GM19240 (cell line): ENCODE data around the gene ADRB1.
A peak's percentile ranks its signal among the peaks of the same experiment; 100 is the strongest.

Experiments
- DNase-seq: peaks from one replicate; pipeline ENCODE4 v3.0.0; 2011; ENCODE audit warnings: low spot score; ENCODE audit not compliant: insufficient read length

ADRB1 gene

GRCh38 chr10:114026189-114027040 is 17.3 kb upstream of the ADRB1 start:
- DNase-seq, result no peak

GRCh38 chr10:114027041-114027394 is 16.6 kb upstream of the ADRB1 start:
- DNase-seq, result no peak

GRCh38 chr10:114027951-114028350 is 15.7 kb upstream of the ADRB1 start:
- no peak for DNase-seq

- no peak for DNase-seq
Measured at GRCh38 chr10:114028425-114028824, 15.2 kb upstream of the ADRB1 start.

GRCh38 chr10:114029655-114030054 is 14.0 kb upstream of the ADRB1 start:
- no peak for DNase-seq

- DNase-seq, result no peak
Measured at GRCh38 chr10:114030140-114030539, 13.5 kb upstream of the ADRB1 start.

- no peak for DNase-seq
Measured at GRCh38 chr10:114031073-114031972, 12.3 kb upstream of the ADRB1 start.

- DNase-seq, result no peak
Measured at GRCh38 chr10:114033566-114033965, 10.1 kb upstream of the ADRB1 start.

GRCh38 chr10:114034923-114035645 is 8.6 kb upstream of the ADRB1 start:
- no peak for DNase-seq

GRCh38 chr10:114035791-114036190 is 7.9 kb upstream of the ADRB1 start:
- no peak for DNase-seq

GRCh38 chr10:114038819-114039218 is 4.8 kb upstream of the ADRB1 start:
- DNase-seq, result no peak

- DNase-seq, result no peak
Measured at GRCh38 chr10:114041166-114041565, 2.5 kb upstream of the ADRB1 start.

GRCh38 chr10:114042895-114043531 is 653 bp upstream of the ADRB1 start:
- peak; percentile 51 for DNase-seq

GRCh38 chr10:114044247-114045135 is 825 bp downstream of the ADRB1 start:
- DNase-seq, result no peak

- no peak for DNase-seq
Measured at GRCh38 chr10:114045136-114046086, 1.7 kb downstream of the ADRB1 start.

- DNase-seq, result no peak
Measured at GRCh38 chr10:114046087-114046458, 2.4 kb downstream of the ADRB1 start.

GRCh38 chr10:114048472-114048871 is 4.8 kb downstream of the ADRB1 start:
- no peak for DNase-seq

- DNase-seq, result no peak
Measured at GRCh38 chr10:114051714-114052113, 8.0 kb downstream of the ADRB1 start.

GRCh38 chr10:114052255-114052654 is 8.6 kb downstream of the ADRB1 start:
- DNase-seq, result no peak
